ENCODE measurements around the gene C1orf116.

Gene C1orf116

GRCh38 chr1:207034208-207034607, 1.7 kb upstream of the C1orf116 start:
- no peak for DNase-seq

- DNase-seq: no peak
Measured at GRCh38 chr1:207033302-207033701, 746 bp upstream of the C1orf116 start.

GRCh38 chr1:207031632-207032264, 808 bp downstream of the C1orf116 start:
- no peak for DNase-seq

GRCh38 chr1:207031016-207031415, 1.5 kb downstream of the C1orf116 start:
- DNase-seq: no peak

- no peak for DNase-seq
Measured at GRCh38 chr1:207030522-207031009, 2.0 kb downstream of the C1orf116 start.

- DNase-seq: no peak
Measured at GRCh38 chr1:207029701-207030521, 2.6 kb downstream of the C1orf116 start.

- DNase-seq: no peak
Measured at GRCh38 chr1:207028884-207029650, 3.5 kb downstream of the C1orf116 start.

GRCh38 chr1:207027921-207028320, 4.6 kb downstream of the C1orf116 start:
- DNase-seq: no peak

GRCh38 chr1:207027206-207027777, 5.3 kb downstream of the C1orf116 start:
- no peak for DNase-seq

GRCh38 chr1:207026104-207026534, 6.4 kb downstream of the C1orf116 start:
- no peak for DNase-seq

GRCh38 chr1:207025146-207025880, 7.2 kb downstream of the C1orf116 start:
- DNase-seq: no peak

- peak in 1 of 2 donors; percentile 26 for DNase-seq
Measured at GRCh38 chr1:207024202-207025145, 8.1 kb downstream of the C1orf116 start.

- DNase-seq: no peak
Measured at GRCh38 chr1:207022996-207023679, 9.4 kb downstream of the C1orf116 start.

GRCh38 chr1:207021876-207022596, 10.5 kb downstream of the C1orf116 start:
- DNase-seq: no peak

- no peak for DNase-seq
Measured at GRCh38 chr1:207021139-207021861, 11.3 kb downstream of the C1orf116 start.

GRCh38 chr1:207020709-207021107, 11.8 kb downstream of the C1orf116 start:
- DNase-seq: no peak

- no peak for DNase-seq
Measured at GRCh38 chr1:207020065-207020708, 12.4 kb downstream of the C1orf116 start.

GRCh38 chr1:207019661-207020060, 12.9 kb downstream of the C1orf116 start:
- no peak for DNase-seq

- DNase-seq: no peak
Measured at GRCh38 chr1:207019161-207019560, 13.4 kb downstream of the C1orf116 start.

All from stimulated activated CD4-positive, alpha-beta T cell treated with anti-CD3 and anti-CD28 coated beads, Interleukin-2, amount 100 ng/mL, for 24 hours (primary cell).